GM21528 (cell line): ENCODE results near the gene ANGPTL1.

Experiments
- ATAC-seq: cut with Tn5 transposase; IDR thresholded peaks from one replicate; pipeline ENCODE4 v1.9.1; 2021; ENCODE audit warnings: mild to moderate bottlenecking, moderate library complexity; ENCODE audit not compliant: unreplicated experiment, low FRiP score

The ANGPTL1 gene

GRCh38 chr1:178870944-178871343 lies at the start of gene ANGPTL1:
Gene ANGPTL1, minus strand, starts transcription at chr1:178871077. Its CDS starts 5,301 bp downstream, at chr1:178865776.
- no peak for ATAC-seq

- ATAC-seq = no peak
Observed at GRCh38 chr1:178919581-178919980, 48.7 kb upstream of the ANGPTL1 start.

- ATAC-seq = no peak
Observed at GRCh38 chr1:178918955-178919354, 48.1 kb upstream of the ANGPTL1 start.

DNA sequence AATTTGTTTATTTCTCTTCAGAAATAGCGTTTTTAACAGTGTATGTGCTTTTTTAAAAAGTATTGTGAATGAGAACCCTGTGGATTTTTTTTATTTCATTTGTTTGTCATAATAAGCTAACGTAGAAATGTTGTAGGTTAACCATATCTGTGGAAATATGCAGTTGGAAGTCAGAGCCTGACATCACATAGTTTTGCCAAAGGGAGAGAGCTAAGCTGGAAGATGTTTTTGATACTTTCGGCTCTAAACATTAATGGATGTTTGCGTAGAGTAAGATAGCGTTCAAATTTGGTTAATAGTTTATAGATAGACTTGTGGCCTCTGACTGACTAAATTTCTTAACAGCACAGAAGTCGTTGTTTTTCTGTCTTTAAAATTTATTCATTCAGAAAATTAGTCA lies 47.4 kb upstream of the ANGPTL1 start:
- no peak for ATAC-seq

GRCh38 chr1:178916448-178917174 lies 45.7 kb upstream of the ANGPTL1 start:
- peak; percentile 46 for ATAC-seq

DNA sequence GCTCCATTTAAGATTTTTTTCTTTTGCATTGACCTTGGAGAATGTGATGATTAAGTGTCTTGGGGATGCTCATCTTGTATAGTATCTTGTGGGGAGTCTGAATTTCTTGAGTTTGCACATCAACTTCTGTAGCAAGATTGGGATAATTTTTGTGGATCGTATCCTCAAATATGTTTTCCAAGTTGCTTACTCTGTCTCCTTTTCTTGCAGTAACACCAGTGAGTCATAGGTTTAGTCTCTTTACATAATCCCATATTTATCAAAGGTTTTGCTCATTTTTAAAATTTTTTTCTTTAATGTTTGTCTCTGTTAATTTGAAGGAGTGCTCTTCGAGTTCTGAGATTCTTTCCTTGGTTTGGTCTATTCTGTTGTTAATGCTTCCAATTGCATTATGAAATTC lies 41.7 kb upstream of the ANGPTL1 start:
- no peak for ATAC-seq

GRCh38 chr1:178910023-178910422 lies 39.1 kb upstream of the ANGPTL1 start:
- no peak for ATAC-seq

DNA sequence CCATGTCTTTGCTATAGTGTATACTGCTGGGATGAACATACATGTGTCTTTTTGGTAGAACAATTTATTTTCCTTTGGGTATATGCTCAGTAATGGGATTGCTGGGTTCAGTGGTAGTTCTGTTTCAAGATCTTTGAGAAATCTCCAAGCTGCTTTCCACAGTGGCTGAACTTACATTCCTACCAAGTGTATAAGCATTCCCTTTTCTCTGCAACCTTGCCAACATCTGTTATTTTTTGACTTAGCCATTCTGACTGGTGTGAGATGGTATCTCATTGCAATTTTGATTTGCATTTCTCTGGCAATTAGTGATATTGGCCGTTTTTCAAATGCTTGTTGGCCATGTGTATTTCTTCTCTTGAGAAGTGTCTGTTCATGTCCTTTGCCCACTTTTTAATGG lies 37.5 kb upstream of the ANGPTL1 start:
- no peak for ATAC-seq

- no peak for ATAC-seq
Observed at GRCh38 chr1:178901482-178902125, 30.7 kb upstream of the ANGPTL1 start.

DNA sequence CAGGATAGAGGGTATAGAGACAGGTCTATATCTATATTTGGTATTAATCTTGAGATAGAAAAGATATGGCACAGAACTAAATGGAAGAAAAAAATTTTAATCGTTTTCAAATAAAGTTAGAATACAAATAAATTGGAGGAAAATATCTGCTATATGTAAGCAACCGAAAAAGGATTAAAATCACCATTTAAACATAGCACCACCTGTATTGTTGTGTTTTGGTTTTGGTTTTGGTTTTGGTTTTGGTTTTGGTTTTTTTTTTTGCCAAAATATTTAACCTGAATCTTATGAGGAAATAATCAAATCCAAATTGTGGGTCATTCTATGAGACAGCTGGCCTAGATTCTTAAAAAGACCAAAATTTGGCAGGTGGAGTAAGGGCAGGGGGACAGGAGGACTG lies 28.5 kb upstream of the ANGPTL1 start:
- ATAC-seq = no peak

GRCh38 chr1:178898401-178898800 lies 27.5 kb upstream of the ANGPTL1 start:
- no peak for ATAC-seq

DNA sequence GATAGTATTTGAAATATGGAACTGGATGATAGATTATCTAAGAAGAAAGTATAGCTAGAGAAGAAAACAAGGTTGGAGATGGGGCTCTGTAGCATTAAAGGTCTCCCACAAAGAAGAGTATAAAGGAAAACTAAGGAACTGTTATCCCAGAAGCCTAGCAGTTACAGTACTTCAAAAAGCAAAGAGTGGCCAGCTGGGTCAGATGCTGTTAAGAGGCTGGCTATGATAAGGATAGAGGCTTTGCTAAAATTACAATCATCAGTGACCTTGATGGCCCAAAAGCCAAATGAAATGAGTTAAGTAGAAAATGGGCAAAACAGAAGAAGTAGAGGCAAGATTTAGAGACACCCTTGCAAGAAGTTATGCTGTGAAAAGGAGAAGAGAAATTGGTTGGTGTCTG lies 25.1 kb upstream of the ANGPTL1 start:
- no peak for ATAC-seq

- ATAC-seq = no peak
Observed at GRCh38 chr1:178886551-178886950, 15.7 kb upstream of the ANGPTL1 start.

DNA sequence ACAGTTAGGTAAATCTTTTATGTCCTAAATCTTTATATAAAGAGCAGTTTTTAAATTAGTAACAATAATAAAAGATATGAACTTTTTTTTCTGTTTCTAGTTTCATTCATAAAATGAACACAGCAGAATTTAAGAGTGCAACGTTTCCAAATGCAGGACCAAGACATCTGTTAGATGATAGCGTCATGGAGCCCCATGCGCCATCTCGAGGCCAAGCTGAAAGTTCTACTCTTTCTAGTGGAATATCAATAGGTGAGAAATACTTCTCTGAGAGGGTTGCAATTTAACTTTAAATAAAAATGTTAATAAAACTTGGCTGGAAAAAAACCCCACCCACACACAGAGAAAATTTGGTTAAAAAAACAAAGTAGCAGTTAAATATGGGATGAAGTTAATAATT lies 15.0 kb upstream of the ANGPTL1 start:
- no peak for ATAC-seq

DNA sequence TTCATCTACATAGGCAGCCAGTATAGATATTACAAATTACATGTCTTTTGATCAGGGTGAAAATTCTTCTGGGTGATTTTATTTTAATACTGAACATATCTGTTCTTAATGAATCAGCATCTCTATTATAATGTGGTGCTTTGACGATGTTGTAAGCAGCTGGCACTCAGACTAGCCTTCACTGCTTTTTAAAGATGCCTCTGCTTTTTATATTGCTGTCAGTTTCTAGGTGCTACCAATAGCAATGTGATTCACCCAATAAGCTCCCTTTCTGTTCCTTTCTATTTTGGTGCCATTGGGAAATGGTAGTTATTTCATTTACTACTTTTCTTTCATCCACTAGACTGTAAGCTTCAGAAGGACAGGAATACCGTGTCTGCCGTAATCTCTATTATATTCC lies 11.1 kb upstream of the ANGPTL1 start:
- no peak for ATAC-seq

DNA sequence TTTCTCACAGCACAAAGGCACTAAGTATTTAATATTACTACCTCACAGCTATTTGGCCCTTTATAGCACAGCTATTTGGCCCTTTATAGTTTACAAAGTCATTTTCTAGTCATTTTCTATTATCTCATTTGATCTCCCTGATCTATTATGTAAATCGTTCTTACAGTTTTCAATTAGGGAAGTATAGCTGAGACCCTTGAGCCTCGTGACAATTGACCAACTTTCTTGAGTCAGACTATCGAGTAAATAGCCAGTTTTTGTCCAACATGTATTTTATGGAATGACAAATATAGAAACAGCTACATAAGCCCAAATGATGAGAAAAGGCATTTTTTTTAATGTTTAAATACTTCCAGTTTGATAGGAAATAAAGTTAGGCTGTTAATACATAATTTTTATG lies 7.0 kb upstream of the ANGPTL1 start:
- no peak for ATAC-seq

DNA sequence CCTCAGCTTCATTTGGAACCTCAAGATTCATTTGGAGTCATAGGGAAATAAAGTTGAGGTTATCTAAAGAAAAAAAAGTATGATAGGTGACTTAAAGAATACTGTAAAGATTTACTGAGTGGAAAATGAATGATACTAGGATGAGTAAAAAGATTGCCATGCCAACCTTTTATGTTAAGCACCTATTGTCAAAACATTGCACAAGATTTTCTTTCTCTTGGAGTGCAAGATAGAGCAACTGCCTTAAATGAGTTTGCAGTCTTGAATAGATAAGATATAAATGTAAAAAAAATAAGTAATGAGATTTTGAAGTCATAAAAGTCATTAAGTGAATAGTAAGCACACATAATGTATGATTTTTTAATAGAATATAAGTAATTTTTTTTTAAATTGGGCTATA lies 5.1 kb upstream of the ANGPTL1 start:
- no peak for ATAC-seq

GRCh38 chr1:178874966-178875365 lies 4.1 kb upstream of the ANGPTL1 start:
- no peak for ATAC-seq

GRCh38 chr1:178871551-178872320 lies 859 bp upstream of the ANGPTL1 start:
- ATAC-seq = no peak

- no peak for ATAC-seq
Observed at GRCh38 chr1:178870221-178870620, 656 bp downstream of the ANGPTL1 start.

DNA sequence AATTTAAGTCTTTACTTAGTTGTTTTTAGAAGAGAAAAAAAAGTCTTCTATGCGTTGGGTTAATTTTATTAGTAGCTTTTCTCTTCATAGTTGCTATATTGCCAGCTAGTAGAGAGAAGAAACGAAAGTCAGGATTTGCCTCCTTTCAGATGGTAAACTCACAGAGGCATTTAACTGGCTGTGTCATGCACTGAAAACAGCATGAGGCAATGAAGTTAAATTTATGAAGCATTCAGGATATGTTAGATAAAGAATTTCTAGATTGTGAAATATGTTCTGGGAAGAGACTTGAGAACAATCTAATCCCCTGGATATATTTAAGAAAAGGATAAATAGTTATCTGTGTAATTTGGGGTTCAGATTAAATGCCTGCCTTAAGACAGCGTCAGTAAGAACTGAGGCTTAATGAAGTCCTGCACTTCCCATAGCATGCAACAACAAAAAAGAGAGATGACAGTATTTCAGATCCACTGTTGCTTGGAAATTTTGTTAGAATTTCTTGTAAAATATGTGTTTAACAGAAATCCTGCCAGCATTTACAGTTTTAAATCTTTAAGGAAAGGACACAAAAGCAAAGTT lies 1.7 kb downstream of the ANGPTL1 start:
- ATAC-seq = no peak
